HG03565 (cell line): ENCODE data around the gene SFXN5.
"Not testable (repeated sequence)": the region's sequence is repeated elsewhere in the genome, so short reads cannot be mapped to it uniquely, and the experiment has no call there.

Experiments
- ATAC-seq: cut with Tn5 transposase; IDR thresholded peaks from one replicate; pipeline ENCODE4 v1.9.1; 2021; ENCODE audit warnings: mild to moderate bottlenecking, moderate library complexity; ENCODE audit not compliant: unreplicated experiment

The SFXN5 gene

GRCh38 chr2:73078457-73079411 is 7.2 kb upstream of the SFXN5 start:
- no peak for ATAC-seq

GRCh38 chr2:73077424-73077795 is 5.9 kb upstream of the SFXN5 start:
- no peak for ATAC-seq

- ATAC-seq, result no peak
These were observed 5.3 kb upstream of the SFXN5 start for GRCh38 chr2:73076701-73077423.

GRCh38 chr2:73075477-73076373 is 4.2 kb upstream of the SFXN5 start:
- ATAC-seq, result no peak

GRCh38 chr2:73074110-73075069 is 2.9 kb upstream of the SFXN5 start:
- ATAC-seq, result no peak

GRCh38 chr2:73072416-73072815 is 904 bp upstream of the SFXN5 start:
- no peak for ATAC-seq

GRCh38 chr2:73072129-73072395 is 550 bp upstream of the SFXN5 start:
- no peak for ATAC-seq

GRCh38 chr2:73070643-73071359 is 711 bp downstream of the SFXN5 start:
- ATAC-seq, result no peak

- no peak for ATAC-seq
These were observed 1.5 kb downstream of the SFXN5 start for GRCh38 chr2:73069855-73070642.

GRCh38 chr2:73069041-73069854 is 2.3 kb downstream of the SFXN5 start:
- ATAC-seq, result no peak

- no peak for ATAC-seq
These were observed 3.4 kb downstream of the SFXN5 start for GRCh38 chr2:73068147-73068546.

GRCh38 chr2:73067043-73067442 is 4.5 kb downstream of the SFXN5 start:
- no peak for ATAC-seq

- ATAC-seq, result not testable (repeated sequence)
These were observed 6.4 kb downstream of the SFXN5 start for GRCh38 chr2:73065070-73065469.

- no peak for ATAC-seq
These were observed 7.3 kb downstream of the SFXN5 start for GRCh38 chr2:73063909-73064875.

- no peak for ATAC-seq
These were observed 8.0 kb downstream of the SFXN5 start for GRCh38 chr2:73063472-73063871.

GRCh38 chr2:73059106-73059505 is 12.4 kb downstream of the SFXN5 start:
- ATAC-seq, result no peak

GRCh38 chr2:73054980-73055379 is 16.5 kb downstream of the SFXN5 start:
- no peak for ATAC-seq
